ENCODE results near the gene LY6G5C. TPM values are rescaled to one million over a fixed set of nuclear protein-coding genes. Genes with fewer than 3 reads are reported as not detected.

The LY6G5C gene
- total and polyA plus RNA-seq, 2 of the 13 experiments (the other 11 are each of a cell fraction or from before 2014, with no cell fraction given), result 0.33 to 0.55 TPM

GRCh38 chr6:31665501-31666336, 15.1 kb downstream of the LY6G5C start, which contains the start of gene CSNK2B (continued):
- TF ChIP-seq BRF2 (CRISPR knock-in tag; IDR thresholded peaks at IDR 0.05) (peak; percentile 73; the same call in 1 of the 2 replicates), THAP11 (CRISPR knock-in tag; IDR thresholded peaks at IDR 0.05) (peak; percentile 99), ZNF768 (CRISPR knock-in tag; IDR thresholded peaks at IDR 0.05) (peak; percentile 31; the same call in 1 of the 2 replicates), ZNF563 (CRISPR knock-in tag; IDR thresholded peaks at IDR 0.05) (peak; percentile 57; the same call in 1 of the 2 replicates), KAT2B (IDR thresholded peaks at IDR 0.05; ENCODE audit: borderline replicate concordance, low read depth, low read length) (no peak), POLR2G (IDR thresholded peaks at IDR 0.05; ENCODE audit: low read depth, low read length) (peak; percentile 91), ZNF724P (CRISPR knock-in tag; IDR thresholded peaks at IDR 0.05; ENCODE audit: borderline replicate concordance) (peak; percentile 71; the same call in 1 of the 2 replicates), ZNF839 (CRISPR knock-in tag; IDR thresholded peaks at IDR 0.05; ENCODE audit: borderline replicate concordance) (peak; percentile 77; the same call in 1 of the 2 replicates), ZNF235 (CRISPR knock-in tag; IDR thresholded peaks at IDR 0.05; ENCODE audit: borderline replicate concordance) (peak; percentile 71; the same call in 1 of the 2 replicates), SRSF1 (optimal IDR thresholded peaks at IDR 0.05; ENCODE audit: low read depth, low read length) (peak; percentile 55), ZEB1 (IDR thresholded peaks at IDR 0.05; ENCODE audit: insufficient replicate concordance, low read depth) (no peak), MAZ (IDR thresholded peaks at IDR 0.05; ENCODE audit: borderline replicate concordance, low read depth, low read length) (peak; percentile 87), MAZ (CRISPR knock-in tag; IDR thresholded peaks at IDR 0.05; ENCODE audit: low read depth) (peak; percentile 66), SOX13 (IDR thresholded peaks at IDR 0.05) (0 out of 2 replicates have a peak, but pooled peaks have one; percentile 7), SOX13 (CRISPR knock-in tag; conservative IDR thresholded peaks at IDR 0.05 in 1 of 2, IDR thresholded peaks at IDR 0.05 in 1 of 2) (peak in 1 of 2 experiments; percentile 11; a peak in 1 of 4 replicates), ZSCAN12 (CRISPR knock-in tag; IDR thresholded peaks at IDR 0.05) (peak; percentile 85; the same call in 1 of the 2 replicates), ZNF329 (CRISPR knock-in tag; IDR thresholded peaks at IDR 0.05; ENCODE audit: low read depth) (no peak), NKX3-1 (CRISPR knock-in tag; IDR thresholded peaks at IDR 0.05) (0 out of 2 replicates have a peak, but pooled peaks have one; percentile 87), ZFP1 (CRISPR knock-in tag; IDR thresholded peaks at IDR 0.05) (0 out of 2 replicates have a peak, but pooled peaks have one; percentile 34), MIER3 (CRISPR knock-in tag; IDR thresholded peaks at IDR 0.05; ENCODE audit: borderline replicate concordance) (peak; percentile 73; the same call in 1 of the 2 replicates), HNRNPL (IDR thresholded peaks at IDR 0.05; ENCODE audit: low read depth, low read length) (peak; percentile 80; the same call in 1 of the 2 replicates), HNRNPLL (IDR thresholded peaks at IDR 0.05; ENCODE audit: low read depth, low read length, poor library complexity, severe bottlenecking) (peak; percentile 65), NCOA2 (CRISPR knock-in tag; IDR thresholded peaks at IDR 0.05) (no peak)
- TF ChIP-seq, protein P1, sequence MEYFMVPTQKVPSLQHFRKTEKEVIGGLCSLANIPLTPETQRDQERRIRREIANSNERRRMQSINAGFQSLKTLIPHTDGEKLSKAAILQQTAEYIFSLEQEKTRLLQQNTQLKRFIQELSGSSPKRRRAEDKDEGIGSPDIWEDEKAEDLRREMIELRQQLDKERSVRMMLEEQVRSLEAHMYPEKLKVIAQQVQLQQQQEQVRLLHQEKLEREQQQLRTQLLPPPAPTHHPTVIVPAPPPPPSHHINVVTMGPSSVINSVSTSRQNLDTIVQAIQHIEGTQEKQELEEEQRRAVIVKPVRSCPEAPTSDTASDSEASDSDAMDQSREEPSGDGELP (IDR thresholded peaks at IDR 0.05; ENCODE audit: borderline replicate concordance, low read depth), result peak; percentile 40; the same call in 1 of the 2 replicates
- TF ChIP-seq, protein P2, sequence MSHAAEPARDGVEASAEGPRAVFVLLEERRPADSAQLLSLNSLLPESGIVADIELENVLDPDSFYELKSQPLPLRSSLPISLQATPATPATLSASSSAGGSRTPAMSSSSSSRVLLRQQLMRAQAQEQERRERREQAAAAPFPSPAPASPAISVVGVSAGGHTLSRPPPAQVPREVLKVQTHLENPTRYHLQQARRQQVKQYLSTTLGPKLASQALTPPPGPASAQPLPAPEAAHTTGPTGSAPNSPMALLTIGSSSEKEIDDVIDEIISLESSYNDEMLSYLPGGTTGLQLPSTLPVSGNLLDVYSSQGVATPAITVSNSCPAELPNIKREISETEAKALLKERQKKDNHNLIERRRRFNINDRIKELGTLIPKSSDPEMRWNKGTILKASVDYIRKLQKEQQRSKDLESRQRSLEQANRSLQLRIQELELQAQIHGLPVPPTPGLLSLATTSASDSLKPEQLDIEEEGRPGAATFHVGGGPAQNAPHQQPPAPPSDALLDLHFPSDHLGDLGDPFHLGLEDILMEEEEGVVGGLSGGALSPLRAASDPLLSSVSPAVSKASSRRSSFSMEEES (CRISPR knock-in tag; IDR thresholded peaks at IDR 0.05), result peak; percentile 22
